ENCODE measurements around the gene FOXJ3. TPM values are rescaled to one million over a fixed set of nuclear protein-coding genes. Genes with fewer than 3 reads are reported as not detected.

The FOXJ3 gene
- total and polyA plus RNA-seq, 2 of the 13 experiments (the other 11 are each of a cell fraction or from before 2014, with no cell fraction given) = 16.6 to 48.5 TPM

DNA sequence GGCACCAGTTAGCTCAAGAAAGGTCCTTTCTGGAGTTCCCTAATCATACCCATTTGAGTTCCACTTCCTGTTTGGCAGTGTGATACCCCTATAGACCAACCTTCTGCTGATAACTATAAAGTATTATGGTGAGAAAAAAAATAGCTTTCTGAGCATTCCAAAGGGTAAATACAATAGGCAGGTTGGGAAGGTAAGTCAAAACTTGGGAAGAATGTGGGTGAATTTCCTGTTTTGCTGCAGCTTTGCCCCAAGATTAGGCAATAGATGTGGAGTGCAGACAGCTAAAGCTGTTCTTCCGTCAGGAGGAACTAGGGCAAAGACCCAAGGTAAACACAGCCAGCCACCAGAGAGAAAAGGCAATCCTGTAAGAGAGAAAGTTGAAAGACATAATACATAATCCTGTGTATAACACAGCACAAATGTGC, 120.6 kb downstream of the FOXJ3 start (continued):
- TF ChIP-seq, protein P1, sequence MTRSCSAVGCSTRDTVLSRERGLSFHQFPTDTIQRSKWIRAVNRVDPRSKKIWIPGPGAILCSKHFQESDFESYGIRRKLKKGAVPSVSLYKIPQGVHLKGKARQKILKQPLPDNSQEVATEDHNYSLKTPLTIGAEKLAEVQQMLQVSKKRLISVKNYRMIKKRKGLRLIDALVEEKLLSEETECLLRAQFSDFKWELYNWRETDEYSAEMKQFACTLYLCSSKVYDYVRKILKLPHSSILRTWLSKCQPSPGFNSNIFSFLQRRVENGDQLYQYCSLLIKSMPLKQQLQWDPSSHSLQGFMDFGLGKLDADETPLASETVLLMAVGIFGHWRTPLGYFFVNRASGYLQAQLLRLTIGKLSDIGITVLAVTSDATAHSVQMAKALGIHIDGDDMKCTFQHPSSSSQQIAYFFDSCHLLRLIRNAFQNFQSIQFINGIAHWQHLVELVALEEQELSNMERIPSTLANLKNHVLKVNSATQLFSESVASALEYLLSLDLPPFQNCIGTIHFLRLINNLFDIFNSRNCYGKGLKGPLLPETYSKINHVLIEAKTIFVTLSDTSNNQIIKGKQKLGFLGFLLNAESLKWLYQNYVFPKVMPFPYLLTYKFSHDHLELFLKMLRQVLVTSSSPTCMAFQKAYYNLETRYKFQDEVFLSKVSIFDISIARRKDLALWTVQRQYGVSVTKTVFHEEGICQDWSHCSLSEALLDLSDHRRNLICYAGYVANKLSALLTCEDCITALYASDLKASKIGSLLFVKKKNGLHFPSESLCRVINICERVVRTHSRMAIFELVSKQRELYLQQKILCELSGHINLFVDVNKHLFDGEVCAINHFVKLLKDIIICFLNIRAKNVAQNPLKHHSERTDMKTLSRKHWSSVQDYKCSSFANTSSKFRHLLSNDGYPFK (CRISPR knock-in tag; IDR thresholded peaks at IDR 0.05; ENCODE audit: borderline replicate concordance) = no peak
- no peak for TF ChIP-seq KAT7 (CRISPR knock-in tag; IDR thresholded peaks at IDR 0.05; ENCODE audit: borderline replicate concordance)
- peak; percentile 97 for TF ChIP-seq FOXO1 (CRISPR knock-in tag; IDR thresholded peaks at IDR 0.05)
- TF ChIP-seq EED (CRISPR knock-in tag; IDR thresholded peaks at IDR 0.05) = no peak
- TF ChIP-seq ZKSCAN8 (CRISPR knock-in tag; IDR thresholded peaks at IDR 0.05; ENCODE audit: borderline replicate concordance) = peak; percentile 81; the same call in 1 of the 2 replicates
- TF ChIP-seq HOXA5 (CRISPR knock-in tag; IDR thresholded peaks at IDR 0.05) = no peak
- no peak; the same call in 1 of the 2 replicates for TF ChIP-seq ZIK1 (CRISPR knock-in tag; IDR thresholded peaks at IDR 0.05; ENCODE audit: borderline replicate concordance, low read depth)
- TF ChIP-seq, protein P2, sequence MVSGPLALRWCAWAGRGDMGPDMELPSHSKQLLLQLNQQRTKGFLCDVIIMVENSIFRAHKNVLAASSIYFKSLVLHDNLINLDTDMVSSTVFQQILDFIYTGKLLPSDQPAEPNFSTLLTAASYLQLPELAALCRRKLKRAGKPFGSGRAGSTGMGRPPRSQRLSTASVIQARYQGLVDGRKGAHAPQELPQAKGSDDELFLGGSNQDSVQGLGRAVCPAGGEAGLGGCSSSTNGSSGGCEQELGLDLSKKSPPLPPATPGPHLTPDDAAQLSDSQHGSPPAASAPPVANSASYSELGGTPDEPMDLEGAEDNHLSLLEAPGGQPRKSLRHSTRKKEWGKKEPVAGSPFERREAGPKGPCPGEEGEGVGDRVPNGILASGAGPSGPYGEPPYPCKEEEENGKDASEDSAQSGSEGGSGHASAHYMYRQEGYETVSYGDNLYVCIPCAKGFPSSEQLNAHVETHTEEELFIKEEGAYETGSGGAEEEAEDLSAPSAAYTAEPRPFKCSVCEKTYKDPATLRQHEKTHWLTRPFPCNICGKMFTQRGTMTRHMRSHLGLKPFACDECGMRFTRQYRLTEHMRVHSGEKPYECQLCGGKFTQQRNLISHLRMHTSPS (CRISPR knock-in tag; IDR thresholded peaks at IDR 0.05; ENCODE audit: low read depth) = peak; percentile 85; the same call in 1 of the 2 replicates
- TF ChIP-seq SMC3 (IDR thresholded peaks at IDR 0.05; ENCODE audit: low read length) = no peak
- TF ChIP-seq, protein P3, sequence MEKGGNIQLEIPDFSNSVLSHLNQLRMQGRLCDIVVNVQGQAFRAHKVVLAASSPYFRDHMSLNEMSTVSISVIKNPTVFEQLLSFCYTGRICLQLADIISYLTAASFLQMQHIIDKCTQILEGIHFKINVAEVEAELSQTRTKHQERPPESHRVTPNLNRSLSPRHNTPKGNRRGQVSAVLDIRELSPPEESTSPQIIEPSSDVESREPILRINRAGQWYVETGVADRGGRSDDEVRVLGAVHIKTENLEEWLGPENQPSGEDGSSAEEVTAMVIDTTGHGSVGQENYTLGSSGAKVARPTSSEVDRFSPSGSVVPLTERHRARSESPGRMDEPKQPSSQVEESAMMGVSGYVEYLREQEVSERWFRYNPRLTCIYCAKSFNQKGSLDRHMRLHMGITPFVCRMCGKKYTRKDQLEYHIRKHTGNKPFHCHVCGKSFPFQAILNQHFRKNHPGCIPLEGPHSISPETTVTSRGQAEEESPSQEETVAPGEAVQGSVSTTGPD (CRISPR knock-in tag; IDR thresholded peaks at IDR 0.05) = 0 out of 2 replicates have a peak, but pooled peaks have one; percentile 34
- TF ChIP-seq ZNF143 (CRISPR knock-in tag; IDR thresholded peaks at IDR 0.05) = no peak
- TF ChIP-seq KDM6A (CRISPR knock-in tag; IDR thresholded peaks at IDR 0.05; ENCODE audit: low read depth) = 0 out of 2 replicates have a peak, but pooled peaks have one; percentile 34
- no peak for TF ChIP-seq CHD4 (IDR thresholded peaks at IDR 0.05; ENCODE audit: borderline replicate concordance, low read length)
- no peak for TF ChIP-seq MZF1 (CRISPR knock-in tag; IDR thresholded peaks at IDR 0.05; ENCODE audit: borderline replicate concordance)
- TF ChIP-seq TMF1 (CRISPR knock-in tag; IDR thresholded peaks at IDR 0.05; ENCODE audit: low read depth) = no peak
- no peak for TF ChIP-seq TAF15 (IDR thresholded peaks at IDR 0.05; ENCODE audit: low read depth, low read length, poor library complexity, severe bottlenecking)
- no peak for TF ChIP-seq HCFC1 (IDR thresholded peaks at IDR 0.05; ENCODE audit: low read depth, low read length)
- TF ChIP-seq NFYC (CRISPR knock-in tag; IDR thresholded peaks at IDR 0.05) = no peak
- TF ChIP-seq IRX3 (CRISPR knock-in tag; IDR thresholded peaks at IDR 0.05; ENCODE audit: borderline replicate concordance, low read depth) = no peak
- TF ChIP-seq ZNF350 (CRISPR knock-in tag; IDR thresholded peaks at IDR 0.05; ENCODE audit: borderline replicate concordance, low read depth) = no peak
- no peak for TF ChIP-seq ZNF674 (CRISPR knock-in tag; IDR thresholded peaks at IDR 0.05; ENCODE audit: low read depth)
- TF ChIP-seq, protein P4, sequence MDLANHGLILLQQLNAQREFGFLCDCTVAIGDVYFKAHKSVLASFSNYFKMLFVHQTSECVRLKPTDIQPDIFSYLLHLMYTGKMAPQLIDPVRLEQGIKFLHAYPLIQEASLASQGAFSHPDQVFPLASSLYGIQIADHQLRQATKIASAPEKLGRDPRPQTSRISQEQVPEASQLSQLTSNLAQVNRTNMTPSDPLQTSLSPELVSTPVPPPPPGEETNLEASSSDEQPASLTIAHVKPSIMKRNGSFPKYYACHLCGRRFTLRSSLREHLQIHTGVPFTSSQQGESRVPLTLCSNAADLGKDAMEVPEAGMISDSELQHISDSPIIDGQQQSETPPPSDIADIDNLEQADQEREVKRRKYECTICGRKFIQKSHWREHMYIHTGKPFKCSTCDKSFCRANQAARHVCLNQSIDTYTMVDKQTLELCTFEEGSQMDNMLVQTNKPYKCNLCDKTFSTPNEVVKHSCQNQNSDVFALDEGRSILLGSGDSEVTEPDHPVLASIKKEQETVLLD (CRISPR knock-in tag; IDR thresholded peaks at IDR 0.05; ENCODE audit: low read depth) = no peak
